GM10847 (cell line): ENCODE measurements around the gene SREBF1.

Experiments used
- POLR2A ChIP-seq: IDR thresholded peaks from 2 replicates; pipeline ENCODE4 v1.6.1; 2011; ENCODE audit not compliant: insufficient read length; ENCODE audit errors: extremely low read depth

Gene SREBF1

DNA sequence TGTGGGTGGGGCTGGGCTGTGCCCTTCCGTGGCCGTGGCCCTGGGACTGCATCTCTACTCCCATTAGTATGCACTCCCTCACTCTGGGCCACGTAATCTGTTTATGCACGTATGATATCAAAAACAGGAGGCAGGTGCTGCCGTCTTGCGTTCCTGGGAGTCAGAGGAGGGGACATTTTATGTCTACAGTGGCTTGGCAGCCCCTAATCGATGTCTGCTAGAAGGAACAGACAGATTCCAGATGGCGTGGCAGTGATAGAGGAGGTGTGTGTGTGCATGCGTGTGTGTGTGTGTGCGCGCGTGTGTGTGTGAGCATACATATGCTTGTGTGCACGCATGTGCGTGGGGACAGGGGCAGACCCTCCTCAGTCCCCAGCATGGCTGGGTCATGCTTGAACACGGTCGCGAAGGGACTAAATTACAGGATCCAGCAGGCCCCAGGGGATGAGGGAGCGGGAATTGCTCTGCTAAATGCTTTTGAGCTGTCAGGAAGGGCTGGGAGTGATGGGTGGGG, 44.7 kb downstream of the SREBF1 start:
- TF ChIP-seq POLR2A = no peak

DNA sequence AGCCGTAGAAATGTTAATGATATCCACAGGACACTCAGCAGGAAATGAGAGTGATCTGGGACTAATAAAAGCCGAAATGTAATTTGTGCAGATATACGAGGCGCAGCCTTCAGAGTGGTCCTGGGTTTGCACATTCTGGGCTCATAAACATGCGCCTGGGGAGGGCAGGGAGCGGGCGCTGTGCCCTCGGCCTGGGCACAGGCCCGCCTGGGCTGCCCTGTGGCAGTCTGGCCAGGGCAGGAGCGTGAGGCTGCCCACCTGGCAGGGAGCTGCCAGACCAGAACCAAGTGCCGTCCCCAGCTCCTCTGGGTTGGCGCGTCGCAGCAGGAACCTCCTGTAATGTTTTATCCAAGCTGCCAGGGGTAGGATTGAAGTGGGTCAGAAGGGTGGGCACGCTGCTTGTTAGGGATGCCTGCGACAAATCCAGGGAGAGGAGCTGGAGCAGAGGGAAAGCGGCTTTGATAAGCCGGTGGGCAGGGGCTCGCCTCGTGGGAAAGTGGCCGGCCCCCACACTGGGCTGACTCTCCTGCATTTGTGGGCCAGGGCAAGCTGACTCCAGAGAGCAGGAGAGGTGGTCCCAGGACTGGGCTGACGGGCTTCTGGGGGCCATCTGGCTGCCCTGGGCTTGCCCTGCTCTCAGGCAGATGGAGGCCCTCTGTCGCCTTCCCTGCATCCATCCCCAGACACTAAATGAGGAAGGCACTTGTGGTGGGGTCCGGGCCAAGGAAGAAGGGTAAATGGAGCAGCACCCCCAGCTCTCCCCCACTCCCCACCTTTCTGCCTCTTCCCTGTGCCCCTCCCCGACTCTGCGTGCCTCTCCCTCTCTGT, 45.9 kb downstream of the SREBF1 start:
- TF ChIP-seq POLR2A = no peak

DNA sequence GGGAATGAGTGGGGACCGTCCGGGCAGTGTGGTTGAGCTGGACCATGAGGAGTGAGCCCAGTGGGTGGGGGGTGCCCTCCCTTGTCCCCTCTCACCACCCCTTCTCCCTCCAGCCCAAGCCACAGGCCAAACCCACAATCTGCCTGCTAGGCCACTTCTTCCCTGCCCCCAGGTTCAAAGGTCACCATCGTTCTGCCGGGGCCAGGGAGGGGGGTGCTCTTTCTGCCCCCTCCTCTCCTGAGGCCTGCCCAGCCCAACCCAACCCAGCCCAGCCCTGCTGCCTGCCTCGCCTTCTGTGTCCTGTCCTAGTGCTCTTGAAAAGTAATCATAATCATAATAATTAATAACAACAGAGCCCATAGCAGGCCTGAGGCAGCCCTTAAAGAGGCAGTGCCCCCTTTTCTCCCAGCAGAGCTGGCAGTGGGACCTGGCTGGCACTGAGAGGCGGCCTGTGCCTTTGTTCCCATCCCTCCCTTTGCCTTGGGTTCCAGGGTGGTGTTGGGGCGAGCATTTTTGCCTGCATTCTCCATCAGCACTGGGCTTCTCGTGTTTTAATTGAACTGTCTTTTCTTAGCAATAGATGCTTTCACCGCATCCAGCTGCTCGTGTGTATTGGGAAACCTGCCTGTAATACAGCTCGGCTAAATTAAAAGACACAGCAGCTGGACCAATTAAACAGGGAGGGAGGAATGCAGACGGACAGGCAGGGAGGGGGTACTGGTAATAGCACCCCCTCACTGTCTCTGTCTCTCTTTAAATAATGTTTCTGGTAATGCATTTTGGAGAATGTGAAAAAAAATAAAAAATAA, 46.8 kb downstream of the SREBF1 start:
- no peak for TF ChIP-seq POLR2A

DNA sequence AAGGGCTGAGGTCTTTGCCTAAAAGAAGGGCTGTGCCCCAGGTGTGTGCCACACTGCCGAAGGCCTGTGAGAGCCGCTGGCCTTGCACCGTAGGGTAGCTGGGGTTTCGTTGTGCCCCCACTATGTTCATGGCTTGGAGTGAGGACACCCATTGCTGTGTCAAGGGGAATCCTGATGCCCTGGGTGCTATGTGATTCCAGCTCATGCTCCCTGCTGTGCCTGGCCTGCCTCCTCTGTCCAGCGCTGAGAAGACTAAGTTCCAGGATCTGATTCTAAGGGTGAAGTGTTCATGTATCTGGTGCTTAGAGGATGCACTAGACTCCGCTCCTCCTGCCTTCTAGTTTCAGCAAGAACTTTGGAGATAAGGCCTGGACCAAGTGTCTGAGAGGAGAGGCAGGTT, 47.4 kb downstream of the SREBF1 start:
- no peak for TF ChIP-seq POLR2A

DNA sequence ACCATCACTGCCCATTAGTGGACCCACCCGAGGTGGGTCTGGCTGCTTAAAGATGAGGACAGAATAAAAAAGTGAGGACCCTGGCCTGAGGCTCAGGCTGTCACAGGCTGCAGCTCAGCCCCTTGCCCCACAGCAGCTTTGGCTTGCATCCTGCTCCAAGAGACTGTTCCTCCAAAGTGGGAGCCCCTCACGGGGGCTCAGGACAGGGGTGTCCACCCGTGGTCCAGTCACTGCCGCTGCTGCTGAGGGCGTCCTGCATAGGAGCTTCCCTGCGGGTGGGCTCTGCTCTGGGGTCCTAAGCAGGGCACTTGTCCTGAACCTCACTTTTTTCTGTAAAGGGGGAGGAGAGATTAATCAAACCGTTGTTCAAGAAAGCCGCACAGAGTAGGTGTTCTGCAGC, 47.8 kb downstream of the SREBF1 start:
- TF ChIP-seq POLR2A = no peak

DNA sequence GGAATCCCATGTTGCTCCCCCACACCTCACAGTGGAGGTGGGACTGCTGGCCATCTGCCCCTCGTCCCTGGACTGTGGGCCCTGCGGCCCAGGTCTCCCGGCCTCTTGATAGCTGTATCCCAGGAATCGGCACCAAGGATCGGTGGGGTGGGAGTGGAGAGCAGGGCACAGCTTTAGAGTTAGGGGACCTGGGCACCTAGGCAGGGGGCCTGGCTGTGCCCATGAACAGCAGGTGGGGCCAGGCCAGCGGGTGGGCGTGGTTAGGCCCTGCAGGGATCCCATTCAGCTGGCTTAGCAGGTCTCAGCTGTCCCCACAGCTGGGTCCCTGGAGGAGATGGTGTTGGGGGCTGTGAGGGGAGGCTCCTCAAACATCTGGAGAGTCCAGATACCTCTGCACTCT, 49.2 kb downstream of the SREBF1 start:
- no peak for TF ChIP-seq POLR2A

DNA sequence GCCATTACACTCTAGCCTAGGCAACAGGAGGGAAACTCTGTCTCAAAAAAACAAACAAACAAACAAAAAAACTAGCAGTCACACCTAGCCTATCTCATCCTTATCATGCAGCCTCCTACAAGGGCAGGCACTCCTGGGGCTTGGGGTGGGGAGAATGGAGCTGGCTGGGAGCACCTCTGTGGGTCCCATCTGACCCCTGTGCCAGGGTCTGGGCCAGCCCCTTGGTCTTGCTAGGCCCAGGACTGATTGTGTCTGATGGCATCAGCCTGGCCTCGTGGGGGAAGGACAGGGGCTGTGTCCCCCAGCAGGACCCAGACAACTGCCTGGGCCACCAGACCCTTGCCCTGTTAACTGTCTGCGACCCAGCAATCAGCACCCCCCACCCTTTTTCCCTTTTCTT, 49.8 kb downstream of the SREBF1 start:
- TF ChIP-seq POLR2A = no peak

DNA sequence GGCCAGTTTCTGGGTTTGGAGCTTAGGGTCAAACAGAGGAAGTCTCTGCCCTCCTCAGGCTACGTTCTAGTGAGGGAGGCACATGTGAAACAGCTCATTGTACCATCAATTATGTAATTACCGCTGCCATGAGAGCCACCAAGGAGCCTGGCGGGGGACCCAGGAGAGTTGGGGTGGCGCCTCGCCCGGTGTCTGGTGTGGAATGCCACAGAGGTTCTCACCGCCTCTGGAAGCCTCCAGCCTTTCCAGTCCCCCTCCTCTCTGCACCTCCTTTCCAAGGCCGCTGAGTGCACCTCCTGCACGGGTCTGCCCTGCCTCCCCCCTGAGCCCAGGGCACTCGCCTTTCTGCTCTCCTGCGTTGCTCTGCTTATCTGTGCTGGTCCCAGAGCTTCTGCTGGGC, 51.4 kb downstream of the SREBF1 start:
- no peak for TF ChIP-seq POLR2A

DNA sequence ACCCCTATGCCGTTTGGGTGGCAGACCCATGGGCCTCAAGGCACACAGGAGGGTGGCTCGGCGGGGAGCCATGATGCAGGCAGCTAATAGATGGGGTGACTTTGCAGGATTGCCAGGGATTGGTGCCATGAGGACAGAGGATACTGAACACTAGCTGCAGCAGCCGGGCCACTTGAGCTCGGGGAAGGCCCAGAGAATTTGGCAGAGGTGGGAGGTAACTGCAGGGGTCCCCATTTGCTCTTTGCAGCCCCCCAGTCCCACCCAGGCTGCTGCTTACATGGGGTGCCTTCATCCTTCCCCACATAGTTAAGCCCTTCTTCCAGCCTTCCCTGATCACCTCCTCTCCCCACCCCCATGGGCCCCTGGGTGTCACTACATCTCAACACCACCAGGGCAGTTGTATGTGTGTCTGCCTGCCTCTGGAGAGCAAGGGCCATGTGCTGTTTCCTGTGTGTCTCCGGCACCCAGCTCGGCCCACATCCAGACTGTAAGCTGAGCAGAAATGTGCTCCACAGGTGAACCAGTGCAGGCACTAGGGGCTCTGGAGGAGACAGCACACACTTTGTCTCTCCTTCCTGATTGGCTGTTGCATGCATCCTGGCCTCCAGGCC, 52.0 kb downstream of the SREBF1 start:
- TF ChIP-seq POLR2A = no peak

DNA sequence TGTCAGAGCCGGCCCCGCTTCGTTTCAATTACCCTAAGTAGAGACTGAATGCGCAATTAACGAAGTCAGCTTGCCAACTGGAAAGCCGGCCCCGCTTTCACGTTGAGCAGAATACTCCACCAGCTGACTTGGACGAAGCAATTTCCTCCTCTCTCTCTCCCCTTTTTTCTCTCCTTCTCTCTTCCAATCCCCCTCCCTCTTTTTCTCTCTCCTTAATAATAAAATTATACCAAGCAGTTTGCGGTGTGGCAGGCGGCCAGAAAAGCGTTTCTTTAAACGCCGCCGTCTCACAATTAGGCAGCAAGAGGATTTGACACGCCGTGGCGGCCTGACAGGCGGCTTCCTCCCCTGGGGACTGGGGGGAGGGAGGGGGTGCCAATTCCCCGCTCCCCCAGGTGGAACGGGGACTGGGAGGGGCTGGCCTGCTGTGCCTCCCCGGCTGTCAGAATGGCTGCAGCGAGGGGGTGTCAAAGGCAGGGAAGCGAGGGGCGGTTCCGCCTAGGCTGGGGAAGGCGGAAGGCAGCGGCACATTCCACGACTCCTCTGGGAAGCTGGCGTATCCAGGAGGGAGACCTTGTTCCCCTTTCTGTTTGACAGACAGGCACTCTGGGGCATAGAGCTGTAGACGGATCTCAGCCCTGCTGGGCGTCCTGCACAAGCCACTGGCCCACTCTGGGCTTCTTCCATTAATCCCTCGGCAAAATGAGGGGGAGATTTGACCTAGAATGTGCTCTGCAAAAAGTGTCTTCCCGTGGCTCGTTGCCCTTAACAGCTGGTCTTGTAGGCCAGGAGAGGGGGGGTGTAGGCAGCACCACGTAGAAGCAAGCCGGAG, 52.7 kb downstream of the SREBF1 start:
- TF ChIP-seq POLR2A = no peak

DNA sequence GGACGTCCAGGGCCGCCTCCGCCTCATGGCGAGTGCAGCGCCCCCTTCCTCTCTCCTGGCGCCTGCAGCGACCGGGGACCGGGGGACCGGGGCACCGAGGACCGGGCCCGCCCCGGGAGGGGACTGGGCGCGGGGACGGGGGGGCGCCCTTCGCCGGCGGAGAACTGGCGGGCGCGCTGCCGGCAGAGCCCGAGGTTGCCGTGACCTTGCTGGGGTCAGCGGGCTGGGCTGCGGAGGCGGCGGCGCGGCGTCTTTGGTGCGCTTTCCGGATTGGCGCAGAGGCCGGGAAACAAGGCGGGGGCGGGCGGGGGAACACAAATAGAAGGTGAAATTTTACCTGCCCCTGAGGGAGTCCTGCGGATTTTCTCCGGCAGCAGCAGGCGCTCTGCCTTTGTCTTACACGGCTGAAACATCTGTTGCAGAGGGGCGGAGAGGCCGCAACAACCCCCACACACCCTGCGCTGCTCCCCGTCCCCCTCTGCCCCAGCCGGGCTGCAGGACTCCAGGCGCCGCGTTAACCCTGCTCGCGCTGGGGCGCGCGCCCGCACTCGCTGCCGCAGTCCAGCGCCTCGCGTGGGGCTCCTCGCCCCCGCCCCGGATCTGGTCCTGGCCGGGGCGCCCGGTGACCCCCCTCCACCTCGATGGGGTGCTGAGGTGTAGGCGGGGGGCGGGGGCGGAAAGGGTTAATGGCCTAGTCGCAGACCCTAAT, 53.5 kb downstream of the SREBF1 start:
- no peak for TF ChIP-seq POLR2A

DNA sequence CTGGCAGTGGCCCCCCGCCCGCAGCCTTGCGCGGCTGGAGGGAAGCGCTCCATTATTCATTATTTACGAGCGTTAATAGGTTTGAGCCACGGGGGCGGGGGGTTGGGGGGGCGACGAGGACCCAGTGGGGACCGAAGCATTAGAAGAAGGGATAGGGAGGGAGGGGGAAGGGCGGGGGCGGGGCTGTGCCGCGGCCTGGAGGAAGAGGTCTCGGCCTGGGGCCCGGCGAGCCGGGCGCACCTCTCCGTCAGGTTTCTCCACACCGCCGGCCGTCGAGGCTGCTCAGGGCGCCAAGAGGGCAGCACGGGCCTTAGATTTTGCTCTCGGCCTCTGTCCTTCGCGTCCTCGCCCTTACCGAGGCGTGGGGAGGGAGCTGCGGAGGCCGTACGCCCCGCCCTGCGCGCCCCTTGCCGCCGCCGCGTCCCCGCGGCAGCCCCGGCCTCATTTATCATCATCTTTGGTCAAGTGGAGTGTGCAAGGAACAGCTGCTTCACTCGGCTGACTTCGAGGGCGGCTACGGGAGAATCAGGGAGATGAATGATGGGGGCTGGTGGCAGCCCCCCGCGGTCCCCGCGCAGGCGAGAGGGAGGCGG, 54.2 kb downstream of the SREBF1 start:
- TF ChIP-seq POLR2A = no peak

DNA sequence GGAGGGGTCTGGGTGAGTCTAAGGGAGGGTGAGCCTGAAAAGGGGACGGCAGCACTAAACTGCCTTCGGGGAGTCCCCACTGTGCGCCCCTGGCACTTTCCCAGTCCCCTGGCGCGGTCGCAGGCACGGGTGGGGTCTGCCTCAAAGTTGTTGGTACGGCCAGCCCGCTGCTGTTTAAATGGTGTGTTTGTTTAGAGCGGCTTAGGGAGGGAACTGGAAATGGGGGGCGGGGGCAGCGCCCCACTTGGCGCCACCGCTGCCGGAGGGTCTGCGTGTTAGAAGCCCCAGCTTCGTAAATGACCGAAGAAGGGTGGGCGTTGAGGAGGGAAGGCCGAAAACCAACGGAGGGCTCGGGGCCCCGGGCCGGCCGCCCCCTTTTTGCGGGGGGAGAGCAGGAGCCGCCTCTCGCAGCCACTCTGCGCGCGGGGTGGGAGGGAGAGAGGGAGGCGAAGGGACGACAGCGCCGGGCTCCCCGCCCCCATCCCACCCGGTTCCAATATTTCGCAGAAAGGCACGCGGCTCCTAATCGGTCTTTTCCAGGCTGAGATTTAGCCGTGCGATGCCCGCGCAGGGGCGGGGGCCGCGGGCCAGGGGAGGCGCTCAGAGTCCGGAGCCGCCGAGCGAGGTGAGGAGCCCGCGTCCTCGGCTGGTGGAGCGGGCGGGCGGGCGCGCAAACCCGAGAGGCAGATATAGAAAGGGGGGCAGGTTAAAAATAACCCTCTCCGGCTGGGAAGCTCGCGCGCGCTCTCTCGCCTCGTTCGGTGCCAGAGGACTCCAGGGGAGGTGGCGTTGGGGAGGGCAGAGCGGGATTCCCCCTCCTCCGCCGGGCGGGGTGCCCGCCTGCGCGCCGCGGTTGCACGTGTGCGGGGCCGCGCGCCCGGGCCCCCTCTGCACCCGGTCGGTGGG, 54.9 kb downstream of the SREBF1 start:
- TF ChIP-seq POLR2A = no peak
